Prostate gland (tissue), 2 donors: Measurements from ENCODE around the gene BCL2A1. TPM values are rescaled to one million over a fixed set of nuclear protein-coding genes. Genes with fewer than 3 reads are reported as not detected.

Experiments used
- DNase-seq: peaks from one replicate; pipeline ENCODE4 v3.0.0-alpha.2; 2019; ENCODE audit warnings: low spot score
- H3K27ac ChIP-seq, 2 donors: fragments of 200-600 bp; sonication (generic); 2 replicates each; pipeline ENCODE4 v1.5.1; 2017 to 2019
- H3K27me3 ChIP-seq: fragments of 200-600 bp; sonication (generic); replicated peaks from 2 replicates; pipeline ENCODE4 v1.5.1; 2019; ENCODE audit not compliant: insufficient read depth
- H3K36me3 ChIP-seq, 2 donors: fragments of 200-600 bp; sonication (generic); 1 replicate in 1 of 2; 2 replicates in 1 of 2; pipeline versions ENCODE4 v1.5.1 to v1.8.1; 2017 to 2019
- H3K4me1 ChIP-seq: fragments of 200-600 bp; sonication (generic); replicated peaks from 2 replicates; pipeline ENCODE4 v1.5.1; 2019
- H3K4me3 ChIP-seq, 2 donors: fragments of 200-600 bp; sonication (generic); 2 replicates each; pipeline ENCODE4 v1.5.1; 2017 to 2019
- H3K9me3 ChIP-seq: fragments of 200-600 bp; sonication (generic); 2 replicates; pipeline ENCODE4 v1.5.1; 2017
- CTCF ChIP-seq, 4 experiments: fragments of 200-600 bp in 2 of 4; fragments of 450-650 bp in 2 of 4; sonication (generic) in 2 of 4; IDR thresholded peaks; 1 replicate in 3 of 4; 2 replicates in 1 of 4; pipeline ENCODE4 v1.5.1; 2016 to 2019; ENCODE audit warnings: antibody characterized with exemption in 4 of 4, mild to moderate bottlenecking in 2 of 4, moderate library complexity in 2 of 4
- POLR2A ChIP-seq: fragments of 450-650 bp; IDR thresholded peaks from one replicate; pipeline ENCODE4 v1.6.1; 2016; ENCODE audit warnings: antibody characterized with exemption, mild to moderate bottlenecking
- POLR2AphosphoS5 ChIP-seq: sonication (generic); formaldehyde crosslinking; IDR thresholded peaks from one replicate; pipeline ENCODE4 v1.6.1; 2017; ENCODE audit warnings: antibody characterized with exemption
- WGBS: methylation state at CpG from one replicate; pipeline ENCODE4 v1.1.5; 2018; 5-methylcytosine and 5-hydroxymethylcytosine counted together
- intact Hi-C: fragments of 100-400 bp; cut with DNase I; formaldehyde crosslinking; loops from one replicate; pipeline ENCODE4 v1.14.2; 2022
- total RNA-seq, 2 donors: library from RNA; depleted of rRNA; stranded (reverse); fragments of >200 nt; gene quantifications; one replicate each; pipeline ENCODE4 v1.1.0, GENCODE V29; 2016

The BCL2A1 gene
- total RNA-seq, 2 donors from 2014 or later, result 0.57 to 2.7 TPM

GRCh38 chr15:79989183-79989582 lies 18.2 kb upstream of the BCL2A1 start:
- 87% methylated on average over 2 of the region's 2 CpGs for WGBS
- no peak overlapping the region for H3K27ac ChIP-seq
- H3K36me3 ChIP-seq, result no peaks in the 10 kb centered on the region
- H3K4me3 ChIP-seq, result no peak overlapping the region
- H3K4me1 ChIP-seq, result no peaks in the 10 kb centered on the region
- no peaks in the 10 kb centered on the region for H3K9me3 ChIP-seq
- DNase-seq, result no peak
- TF ChIP-seq POLR2A, result no peak
- no peak for TF ChIP-seq POLR2AphosphoS5
- no peak for TF ChIP-seq CTCF (IDR thresholded peaks at IDR 0.05)
- H3K27me3 ChIP-seq, result no peaks in the 10 kb centered on the region
- intact Hi-C loops, result no loop called here

DNA sequence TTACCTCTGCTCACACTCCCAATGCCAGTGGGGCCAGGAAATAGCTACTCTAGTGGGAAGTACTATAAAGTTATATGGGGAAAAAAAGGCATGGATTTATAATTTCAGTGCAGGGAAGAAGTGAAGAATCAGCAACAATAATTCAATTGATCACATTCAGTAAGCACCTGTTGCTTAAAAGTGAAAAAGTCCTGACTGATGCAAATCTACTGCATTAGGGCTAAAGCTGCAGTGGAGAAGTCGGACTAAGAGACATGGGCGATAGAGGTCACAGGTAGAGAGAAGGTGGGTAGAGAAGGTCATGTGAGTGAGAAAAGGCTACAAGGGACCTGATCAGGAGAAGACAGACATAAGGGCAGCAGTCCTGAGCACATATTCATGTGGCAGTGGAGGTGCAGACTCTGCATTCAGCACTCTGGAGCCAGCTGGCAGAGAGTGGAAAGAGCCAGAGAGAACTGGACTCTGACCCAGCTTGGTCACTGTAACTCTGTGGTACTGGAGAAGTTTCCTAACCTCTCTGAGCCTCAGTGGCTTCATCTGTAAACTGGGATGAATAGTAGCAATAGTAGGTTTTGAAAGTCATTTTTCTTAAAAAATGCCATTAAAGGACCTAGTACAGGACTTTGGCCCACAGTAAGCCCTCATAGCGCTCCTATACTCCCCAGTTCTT lies 17.6 kb upstream of the BCL2A1 start:
- Histone ChIP-seq H3K36me3 (no peaks in the 10 kb centered on the region), H3K27me3 (no peaks in the 10 kb centered on the region), H3K27ac (no peak overlapping the region), H3K4me3 (no peak overlapping the region), H3K9me3 (no peaks in the 10 kb centered on the region), H3K4me1 (no peaks in the 10 kb centered on the region)
- intact Hi-C loops, result no loop called here
- DNase-seq, result no peak
- 99% methylated on average over 3 of the region's 3 CpGs for WGBS
- TF ChIP-seq POLR2AphosphoS5 (no peak), POLR2A (no peak), CTCF (IDR thresholded peaks at IDR 0.05) (no peak)

GRCh38 chr15:79987969-79988368 lies 17.0 kb upstream of the BCL2A1 start:
- 98% methylated on average over 3 of the region's 3 CpGs for WGBS
- no peaks in the 10 kb centered on the region for H3K9me3 ChIP-seq
- H3K4me1 ChIP-seq, result no peaks in the 10 kb centered on the region
- intact Hi-C loops, result no loop called here
- H3K36me3 ChIP-seq, result no peaks in the 10 kb centered on the region
- no peak overlapping the region for H3K4me3 ChIP-seq
- no peaks in the 10 kb centered on the region for H3K27me3 ChIP-seq
- DNase-seq, result no peak
- H3K27ac ChIP-seq, result no peak overlapping the region
- no peak for TF ChIP-seq CTCF (IDR thresholded peaks at IDR 0.05)
- no peak for TF ChIP-seq POLR2A
- TF ChIP-seq POLR2AphosphoS5, result no peak

GRCh38 chr15:79987569-79987955 lies 16.6 kb upstream of the BCL2A1 start:
- Histone ChIP-seq H3K27ac (no peak overlapping the region), H3K4me1 (no peaks in the 10 kb centered on the region), H3K4me3 (no peak overlapping the region), H3K9me3 (no peaks in the 10 kb centered on the region), H3K36me3 (no peaks in the 10 kb centered on the region), H3K27me3 (no peaks in the 10 kb centered on the region)
- TF ChIP-seq POLR2AphosphoS5 (no peak), POLR2A (no peak), CTCF (IDR thresholded peaks at IDR 0.05) (no peak)
- DNase-seq, result no peak
- 78% methylated on average over 7 of the region's 7 CpGs for whole genome bisulfite sequencing
- intact Hi-C loops, result no loop called here

GRCh38 chr15:79981831-79982455 lies 10.9 kb upstream of the BCL2A1 start:
- H3K4me1 ChIP-seq, result no peaks in the 10 kb centered on the region
- DNase-seq, result no peak
- H3K27me3 ChIP-seq, result no peaks in the 10 kb centered on the region
- H3K27ac ChIP-seq, result no peak overlapping the region
- no peaks in the 10 kb centered on the region for H3K9me3 ChIP-seq
- H3K4me3 ChIP-seq, result no peak overlapping the region
- H3K36me3 ChIP-seq, result no peaks in the 10 kb centered on the region
- TF ChIP-seq CTCF (IDR thresholded peaks at IDR 0.05) (no peak), POLR2A (no peak), POLR2AphosphoS5 (no peak)
- intact Hi-C loops, result no loop called here
- 74% methylated on average over 7 of the region's 7 CpGs for WGBS
